Endothelial cell of umbilical vein (primary cell): ENCODE data around the gene PGF. TPM values are rescaled to one million over a fixed set of nuclear protein-coding genes. Genes with fewer than 3 reads are reported as not detected.

Experiments
- BruUV-seq: library from RNA; stranded (reverse); fragments of 400-500 nt; replicated peaks from 2 replicates; lab custom pipeline; 2021; lab: Mats Ljungman, UMichigan
- CTCF ChIA-PET: fragments of 300-600, 350-600 bp; sonication (Branson Sonifier 250); formaldehyde crosslinking; loops from one replicate; lab custom pipeline; 2021; ENCODE audit warnings: antibody characterized with exemption, inconsistent platforms; lab: Charles Lee
- POLR2A ChIA-PET: fragments of 300-600, 350-600 bp; sonication (Branson Sonifier 250); formaldehyde crosslinking; loops from one replicate; lab custom pipeline; 2021; ENCODE audit warnings: antibody characterized with exemption, inconsistent platforms; lab: Charles Lee
- DNase-seq: peaks from one replicate; pipeline ENCODE4 v3.0.0-alpha.2; 2011; ENCODE audit warnings: low read depth, low spot score
- FAIRE-seq: peaks from 2 replicates; lab custom pipeline; 2011; peaks lifted over from hg19 to GRCh38; lab: Jason Lieb, UNC
- H2AFZ ChIP-seq: 2 replicates; pipeline ENCODE4 v1.6.0; 2012; ENCODE audit warnings: low read depth, low read length, control low read depth, inconsistent platforms
- H3K27ac ChIP-seq: 2 replicates; pipeline ENCODE4 v1.5.1; 2011; ENCODE audit warnings: low read depth, mild to moderate bottlenecking, control low read depth, low read length, moderate library complexity; ENCODE audit not compliant: insufficient read depth
- H3K27me3 ChIP-seq, 2 experiments: 2 replicates each; pipeline versions ENCODE4 v1.6.0 to v1.6.1; 2011; ENCODE audit warnings: low read length in 2 of 2, mixed read lengths in 1 of 2; ENCODE audit not compliant: control insufficient read depth in 2 of 2, insufficient read depth in 2 of 2
- H3K36me3 ChIP-seq, 2 experiments: 2 replicates in 1 of 2; 3 replicates in 1 of 2; pipeline ENCODE4 v1.5.1; 2011; ENCODE audit warnings: low read length in 2 of 2, mild to moderate bottlenecking in 1 of 2, moderate library complexity in 1 of 2; ENCODE audit not compliant: control insufficient read depth in 2 of 2, insufficient read depth in 2 of 2; ENCODE audit errors: extremely low read depth in 1 of 2
- H3K4me1 ChIP-seq: 3 replicates; pipeline ENCODE4 v1.5.1; 2011; ENCODE audit warnings: mild to moderate bottlenecking, low read length; ENCODE audit not compliant: control insufficient read depth, insufficient read depth; ENCODE audit errors: extremely low read depth
- H3K4me2 ChIP-seq: 2 replicates; pipeline ENCODE4 v1.6.1; 2011; ENCODE audit warnings: low read length, control low read depth, mixed read lengths; ENCODE audit not compliant: insufficient read depth
- H3K4me3 ChIP-seq, 3 experiments: fragments of 200-600 bp in 1 of 3; sonication (generic), shearing (Covaris generic) in 1 of 3; replicated peaks in 1 of 3; 2 replicates each; pipeline ENCODE4 v1.5.1; 2011 to 2016; ENCODE audit warnings: control low read depth in 3 of 3, low read length in 3 of 3, mild to moderate bottlenecking in 2 of 3, inconsistent platforms in 1 of 3, low read depth in 1 of 3, moderate library complexity in 1 of 3; ENCODE audit not compliant: insufficient read depth in 1 of 3
- H3K79me2 ChIP-seq: 2 replicates; pipeline ENCODE4 v1.6.0; 2012; ENCODE audit warnings: low read length, inconsistent platforms; ENCODE audit not compliant: control insufficient read depth, insufficient read depth
- H3K9ac ChIP-seq: replicated peaks from 2 replicates; pipeline ENCODE3; 2011; ENCODE audit warnings: low read length, control low read depth; ENCODE audit not compliant: insufficient read depth; ENCODE audit errors: extremely low read depth
- H3K9me1 ChIP-seq: replicated peaks from 3 replicates; pipeline ENCODE4 v1.6.0; 2011; ENCODE audit warnings: mild to moderate bottlenecking, low read length; ENCODE audit not compliant: control insufficient read depth, insufficient read depth; ENCODE audit errors: extremely low read depth
- H3K9me3 ChIP-seq: replicated peaks from 2 replicates; pipeline ENCODE4 v1.5.1; 2012; ENCODE audit warnings: low read length, inconsistent platforms; ENCODE audit not compliant: control insufficient read depth, insufficient read depth
- H4K20me1 ChIP-seq: replicated peaks from 2 replicates; pipeline ENCODE3; 2011; ENCODE audit warnings: mild to moderate bottlenecking, low read length; ENCODE audit not compliant: control insufficient read depth, insufficient read depth; ENCODE audit errors: extremely low read depth
- CTCF ChIP-seq, 2 donors: IDR thresholded peaks; 1 replicate in 1 of 2; 2 replicates in 1 of 2; pipeline ENCODE4 v1.5.1; 2011; ENCODE audit warnings: low read length in 2 of 2, mild to moderate bottlenecking in 2 of 2, moderate library complexity in 2 of 2, control low read depth in 1 of 2, inconsistent platforms in 1 of 2, low read depth in 1 of 2; ENCODE audit not compliant: insufficient read depth in 1 of 2; ENCODE audit errors: extremely low read depth in 1 of 2
- EZH2 ChIP-seq: IDR thresholded peaks from 2 replicates; pipeline ENCODE4 v1.6.1; 2012; ENCODE audit warnings: borderline replicate concordance, low read depth, mild to moderate bottlenecking, moderate library complexity, low read length, inconsistent platforms; ENCODE audit not compliant: severe bottlenecking
- FOS ChIP-seq: IDR thresholded peaks from 2 replicates; pipeline ENCODE4 v1.6.1; 2011; ENCODE audit warnings: mild to moderate bottlenecking, low read length, moderate library complexity, borderline replicate concordance; ENCODE audit not compliant: insufficient read depth
- JUN ChIP-seq: IDR thresholded peaks from 2 replicates; pipeline ENCODE4 v1.6.1; 2011; ENCODE audit warnings: borderline replicate concordance, low read depth; ENCODE audit not compliant: insufficient read length, insufficient read depth
- MAX ChIP-seq: IDR thresholded peaks from 2 replicates; pipeline ENCODE4 v1.6.1; 2011; ENCODE audit not compliant: insufficient read depth, insufficient read length
- POLR2AphosphoS5 ChIP-seq: IDR thresholded peaks from 2 replicates; pipeline ENCODE4 v1.6.1; 2012; ENCODE audit warnings: low read depth, mild to moderate bottlenecking, control low read depth, low read length, moderate library complexity; ENCODE audit not compliant: insufficient read depth
- dilution Hi-C: fragments of 300-500 bp; cut with MboI; formaldehyde crosslinking; loops from one replicate; pipeline ENCODE4 v1.15.0; 2019; ENCODE audit warnings: low sequenced_read_pairs; ENCODE audit not compliant: extremely low pct_ligation_motif_present
- intact Hi-C: fragments of 100-400 bp; cut with micrococcal nuclease; formaldehyde crosslinking; loops from one replicate; pipeline ENCODE4 v1.10.0; 2022
- polyA plus RNA-seq, 4 experiments: library from polyadenylated mRNA; depleted of rRNA in 3 of 4; stranded (reverse) in 3 of 4; unstranded in 1 of 4; fragments of >200 nt; gene quantifications; 2 replicates each; pipeline versions ENCODE4 v1.2.1 to v1.2.3, GENCODE V29; 2011 to 2012; ENCODE audit warnings: missing spikeins in 1 of 4
- total RNA-seq: library from RNA; stranded (reverse); gene quantifications from 2 replicates; pipeline ENCODE4 v1.2.3, GENCODE V29; 2021

Gene PGF
- total and polyA plus RNA-seq, 2 donors (not counting 3 experiments of a cell fraction or from before 2014, with no cell fraction given) = 89.0 to 206 TPM

DNA sequence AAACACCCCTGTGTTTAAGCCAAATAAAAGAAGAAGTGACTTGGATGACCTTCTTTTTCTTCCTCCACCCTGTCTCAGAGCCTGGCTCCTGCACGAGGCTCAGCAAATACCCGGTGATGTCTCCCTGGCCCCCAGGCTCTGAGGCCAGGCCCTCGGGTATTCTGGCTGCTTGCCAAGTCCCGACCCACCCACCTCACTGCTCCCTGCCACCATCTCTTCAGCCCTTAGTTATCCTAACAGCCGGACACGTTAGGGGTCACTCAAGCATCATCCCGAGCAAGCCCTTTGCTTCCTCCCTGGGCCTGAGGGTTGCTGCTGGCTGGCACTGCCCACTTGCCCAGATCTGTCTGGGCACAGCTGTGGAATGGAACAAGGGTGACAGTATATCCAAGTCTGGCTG is 39.6 kb downstream of the PGF start:
- TF ChIP-seq EZH2 (no peak), FOS (no peak), JUN (no peak), MAX (no peak), CTCF (IDR thresholded peaks at IDR 0.05; ENCODE audit: extremely low read depth in 1 of 2, insufficient read depth in 1 of 2, low read depth in 1 of 2, low read length in 2 of 2) (no peak), POLR2AphosphoS5 (no peak)
- Histone ChIP-seq H3K4me3 (no peak overlapping the region), H3K79me2 (no peaks in the 10 kb centered on the region), H3K9me1 (no peaks in the 10 kb centered on the region), H4K20me1 (no peaks in the 10 kb centered on the region), H3K27ac (no peak overlapping the region), H3K27me3 (no peaks in the 10 kb centered on the region), H3K4me2 (no peak overlapping the region), H2AFZ (no peak overlapping the region), H3K9me3 (no peaks in the 10 kb centered on the region), H3K36me3 (no peaks in the 10 kb centered on the region), H3K9ac (no peak overlapping the region), H3K4me1 (peaks cover 2% of the 10 kb centered on the region)
- intact Hi-C loops (no loop called here), dilution Hi-C loops (no loop called here)
- ChIA-PET CTCF (interaction anchor here (1.6 to 4.5 kb wide), 4 partner anchors 10 to 174 kb away, joined by 3 to 53 read pairs (median 8); no protein-coding TSS in a partner anchor), POLR2A (no interaction called here)
- BruUV-seq = no TSS peak
- no peak for DNase-seq
- no peak for FAIRE-seq
